PC-3 (cell line): ENCODE results near the gene MTG1. TPM values are rescaled to one million over a fixed set of nuclear protein-coding genes. Genes with fewer than 3 reads are reported as not detected.

Source experiments
- ATAC-seq: fragments of 200-7000 bp; cut with Tn5 transposase; 2 replicates; pipeline ENCODE4 v1.9.1; 2020; ENCODE audit warnings: mild to moderate bottlenecking, moderate library complexity
- Bru-seq: library from RNA; stranded (reverse); fragments of 400-500 nt; gene quantifications from one replicate; lab custom pipeline; 2021; lab: Mats Ljungman, UMichigan
- BruChase-seq, 2 experiments: library from RNA; stranded (reverse); fragments of 400-500 nt; gene quantifications; one replicate each; lab custom pipeline; 2021; lab: Mats Ljungman, UMichigan
- BruUV-seq: library from RNA; stranded (reverse); fragments of 400-500 nt; replicated peaks from 2 replicates; lab custom pipeline; 2021; lab: Mats Ljungman, UMichigan
- CTCF ChIA-PET: fragments of 300-600 bp; sonication (Branson Sonifier 250); formaldehyde crosslinking; loops from one replicate; lab custom pipeline; 2022; ENCODE audit warnings: antibody characterized with exemption; lab: Charles Lee
- POLR2A ChIA-PET: fragments of 300-600 bp; sonication (Branson Sonifier 250); formaldehyde crosslinking; loops from one replicate; lab custom pipeline; 2022; ENCODE audit warnings: antibody characterized with exemption; ENCODE audit not compliant: unreplicated experiment; lab: Charles Lee
- DNase-seq: peaks from one replicate; pipeline ENCODE4 v3.0.0-alpha.2; 2015
- H2AFZ ChIP-seq: fragments of 300-600 bp; sonication (generic); 2 replicates; pipeline ENCODE4 v1.6.0; 2016; ENCODE audit warnings: antibody characterized with exemption, low read length
- H3F3A ChIP-seq: fragments of 300-600 bp; sonication (generic); one replicate; pipeline ENCODE4 v1.6.0; 2017; ENCODE audit warnings: antibody characterized with exemption, low read length, control low read depth, mild to moderate bottlenecking; ENCODE audit not compliant: unreplicated experiment
- H3K27ac ChIP-seq: fragments of 300-600 bp; sonication (generic); 2 replicates; pipeline ENCODE4 v1.5.1; 2016; ENCODE audit warnings: mild to moderate bottlenecking, low read length
- H3K27me3 ChIP-seq: fragments of 300-600 bp; sonication (generic); 2 replicates; pipeline ENCODE4 v1.6.1; 2016; ENCODE audit warnings: low read length, mixed read lengths
- H3K36me3 ChIP-seq: fragments of 300-600 bp; sonication (generic); 2 replicates; pipeline ENCODE4 v1.6.1; 2016; ENCODE audit warnings: low read depth, mixed run types, low read length, mixed read lengths
- H3K4me1 ChIP-seq: fragments of 300-600 bp; sonication (generic); 2 replicates; pipeline ENCODE4 v1.5.1; 2016; ENCODE audit warnings: low read length; ENCODE audit not compliant: insufficient read depth
- H3K4me2 ChIP-seq: fragments of 300-600 bp; sonication (generic); 2 replicates; pipeline ENCODE4 v1.6.0; 2016; ENCODE audit warnings: low read length
- H3K4me3 ChIP-seq: fragments of 300-600 bp; sonication (generic); 2 replicates; pipeline ENCODE4 v1.5.1; 2016; ENCODE audit warnings: mild to moderate bottlenecking, low read length, mixed read lengths
- H3K79me2 ChIP-seq: fragments of 300-600 bp; sonication (generic); 2 replicates; pipeline ENCODE4 v1.6.1; 2017; ENCODE audit warnings: low read length, mixed read lengths
- H3K9ac ChIP-seq: fragments of 300-600 bp; sonication (generic); 2 replicates; pipeline ENCODE4 v1.6.0; 2016; ENCODE audit warnings: mild to moderate bottlenecking, low read length
- H3K9me2 ChIP-seq: fragments of 300-600 bp; sonication (generic); replicated peaks from 2 replicates; pipeline ENCODE4 v1.6.1; 2016; ENCODE audit warnings: mixed run types, low read length, mixed read lengths
- H3K9me3 ChIP-seq: fragments of 300-600 bp; sonication (generic); 2 replicates; pipeline ENCODE4 v1.6.1; 2016; ENCODE audit warnings: low read length, mixed read lengths
- H4K20me1 ChIP-seq: fragments of 300-600 bp; sonication (generic); 2 replicates; pipeline ENCODE4 v1.6.1; 2016; ENCODE audit warnings: low read length, mixed read lengths
- EZH2 ChIP-seq: fragments of 300-600 bp; sonication (generic); IDR thresholded peaks from one replicate; pipeline ENCODE4 v1.6.1; 2017; ENCODE audit warnings: antibody characterized with exemption, mild to moderate bottlenecking, low read length; ENCODE audit not compliant: unreplicated experiment
- EZH2phosphoT487 ChIP-seq: fragments of 300-600 bp; sonication (generic); IDR thresholded peaks from 2 replicates; pipeline ENCODE4 v1.6.1; 2018; ENCODE audit warnings: mild to moderate bottlenecking, antibody characterized with exemption, low read length, borderline replicate concordance
- intact Hi-C: fragments of 100-400 bp; cut with micrococcal nuclease; formaldehyde crosslinking; loops from 2 replicates; pipeline ENCODE4 v1.9.0; 2023
- long read RNA-seq: library from polyadenylated mRNA; unstranded; transcript quantifications from one replicate; pipeline ENCODE4 v2.0.0, GENCODE V29; 2021; ENCODE audit not compliant: unreplicated experiment
- total RNA-seq: library from RNA; depleted of rRNA; stranded (reverse); fragments of >200 nt; gene quantifications from 2 replicates; pipeline ENCODE4 v1.2.3, GENCODE V29; 2014; rRNA removed
- TF ChIP-seq, protein P1 (sequence below): fragments of 300-600 bp; sonication (generic); conservative IDR thresholded peaks from 2 replicates; pipeline ENCODE4 v1.5.1; 2017; ENCODE audit warnings: antibody characterized with exemption, low read depth, mild to moderate bottlenecking, low read length

MTG1 gene, protein sequence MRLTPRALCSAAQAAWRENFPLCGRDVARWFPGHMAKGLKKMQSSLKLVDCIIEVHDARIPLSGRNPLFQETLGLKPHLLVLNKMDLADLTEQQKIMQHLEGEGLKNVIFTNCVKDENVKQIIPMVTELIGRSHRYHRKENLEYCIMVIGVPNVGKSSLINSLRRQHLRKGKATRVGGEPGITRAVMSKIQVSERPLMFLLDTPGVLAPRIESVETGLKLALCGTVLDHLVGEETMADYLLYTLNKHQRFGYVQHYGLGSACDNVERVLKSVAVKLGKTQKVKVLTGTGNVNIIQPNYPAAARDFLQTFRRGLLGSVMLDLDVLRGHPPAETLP
- total RNA-seq (38.8 and 39.4 TPM in 2 replicates), Bru-seq, nascent RNA (percentile 83 among the genes with signal in this experiment), BruChase-seq, experiment 1, labeled RNA remaining after a 6-hour chase (percentile 85 among the genes with signal in this experiment), BruChase-seq, experiment 2, labeled RNA remaining after a 2-hour chase (percentile 91 among the genes with signal in this experiment)
- long read RNA-seq, transcript MTG1-201 (11 exons, 1,560 nt): minor isoform, 20 of 118 reads
- long read RNA-seq, transcript MTG1-208 (6 exons, 693 nt): minor isoform, 17 of 118 reads
- long read RNA-seq, transcript MTG1-203 (10 exons, 2,730 nt): major isoform, 24 of 118 reads
- long read RNA-seq, partial matches to known transcripts: 19 of 118 reads
- long read RNA-seq, other reads (novel, unspliced or antisense): 36 of 118 reads

DNA sequence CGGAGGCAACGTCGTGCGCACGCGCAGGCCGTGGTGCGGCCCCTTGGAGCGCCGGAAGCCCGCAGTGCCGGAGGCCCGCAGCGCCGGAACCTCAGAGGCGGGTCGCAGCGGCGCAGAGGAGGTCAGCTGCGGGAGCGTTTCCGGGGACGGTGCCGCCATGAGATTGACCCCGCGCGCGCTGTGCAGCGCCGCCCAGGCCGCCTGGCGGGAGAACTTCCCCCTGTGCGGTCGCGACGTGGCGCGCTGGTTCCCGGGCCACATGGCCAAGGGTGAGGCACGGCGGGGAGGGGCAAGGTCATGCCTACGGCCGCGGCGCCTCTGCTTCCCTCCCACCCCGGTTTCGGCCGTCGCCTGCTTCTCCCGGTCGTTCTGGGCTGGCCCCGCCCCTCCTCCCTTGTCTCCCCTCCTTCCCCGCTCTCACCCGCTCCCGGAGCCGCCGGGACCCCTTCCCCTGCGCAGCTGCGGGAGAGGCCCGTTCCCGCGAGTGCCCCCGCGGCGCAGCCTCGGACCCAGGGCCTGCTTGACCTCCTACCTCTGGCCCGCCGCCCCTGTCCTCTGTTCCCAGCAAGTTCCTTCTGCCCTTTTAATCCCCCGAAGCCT lies at the start of gene MTG1:
Gene MTG1, plus strand, starts transcription at position 94 of the 600 bp plus-strand sequence. Its CDS starts 64 bp downstream, at position 158.
- H4K20me1 ChIP-seq: no peaks in the 10 kb centered on the region
- peak within 1 kb of the TSS; percentile 100 for H3K4me2 ChIP-seq
- peak within 1 kb of the TSS; percentile 100 for H3K9ac ChIP-seq
- H3K79me2 ChIP-seq: peaks cover 36% of the 10 kb centered on the region
- H3K4me3 ChIP-seq: peak within 1 kb of the TSS; percentile 96
- H3K36me3 ChIP-seq: peaks cover 10% of the 10 kb centered on the region
- peak; percentile 93 for DNase-seq
- peak; percentile 87 for ATAC-seq
- H2AFZ ChIP-seq: peak within 1 kb of the TSS; percentile 78
- intact Hi-C loops: no loop called here
- peaks cover 25% of the 10 kb centered on the region for H3K4me1 ChIP-seq
- H3F3A ChIP-seq: no peaks in the 10 kb centered on the region
- TF ChIP-seq EZH2: no peak
- no peak for TF ChIP-seq EZH2phosphoT487
- TF ChIP-seq, protein P1, sequence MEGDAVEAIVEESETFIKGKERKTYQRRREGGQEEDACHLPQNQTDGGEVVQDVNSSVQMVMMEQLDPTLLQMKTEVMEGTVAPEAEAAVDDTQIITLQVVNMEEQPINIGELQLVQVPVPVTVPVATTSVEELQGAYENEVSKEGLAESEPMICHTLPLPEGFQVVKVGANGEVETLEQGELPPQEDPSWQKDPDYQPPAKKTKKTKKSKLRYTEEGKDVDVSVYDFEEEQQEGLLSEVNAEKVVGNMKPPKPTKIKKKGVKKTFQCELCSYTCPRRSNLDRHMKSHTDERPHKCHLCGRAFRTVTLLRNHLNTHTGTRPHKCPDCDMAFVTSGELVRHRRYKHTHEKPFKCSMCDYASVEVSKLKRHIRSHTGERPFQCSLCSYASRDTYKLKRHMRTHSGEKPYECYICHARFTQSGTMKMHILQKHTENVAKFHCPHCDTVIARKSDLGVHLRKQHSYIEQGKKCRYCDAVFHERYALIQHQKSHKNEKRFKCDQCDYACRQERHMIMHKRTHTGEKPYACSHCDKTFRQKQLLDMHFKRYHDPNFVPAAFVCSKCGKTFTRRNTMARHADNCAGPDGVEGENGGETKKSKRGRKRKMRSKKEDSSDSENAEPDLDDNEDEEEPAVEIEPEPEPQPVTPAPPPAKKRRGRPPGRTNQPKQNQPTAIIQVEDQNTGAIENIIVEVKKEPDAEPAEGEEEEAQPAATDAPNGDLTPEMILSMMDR: no peak
- CTCF ChIA-PET: no interaction called here
- H3K27ac ChIP-seq: peak within 1 kb of the TSS; percentile 76
- H3K27me3 ChIP-seq: no peaks in the 10 kb centered on the region
- no TSS peak for BruUV-seq
- no peaks in the 10 kb centered on the region for H3K9me3 ChIP-seq
- POLR2A ChIA-PET: no interaction called here
- H3K9me2 ChIP-seq: no peaks in the 10 kb centered on the region

DNA sequence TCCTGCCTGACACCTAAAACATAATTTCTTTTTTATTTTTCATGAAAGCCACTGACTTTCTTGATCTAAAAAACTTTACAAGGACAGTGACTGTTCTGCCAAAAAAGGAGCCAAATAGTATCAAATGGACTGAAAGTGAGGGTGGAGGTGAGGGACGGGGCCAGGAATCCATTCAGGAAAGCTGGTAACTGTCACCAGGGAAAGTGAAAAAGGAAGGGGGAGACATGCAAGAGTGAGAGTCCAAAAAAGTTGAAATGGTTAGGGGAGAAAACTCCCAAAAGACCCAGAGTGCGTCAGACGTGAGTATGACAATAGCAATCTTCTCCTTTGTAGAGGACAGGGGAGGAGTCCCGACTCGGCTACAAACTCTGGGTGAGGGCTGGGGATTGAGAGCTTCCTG lies 49.7 kb upstream of the MTG1 start:
- no peak for ATAC-seq
- H3F3A ChIP-seq: no peaks in the 10 kb centered on the region
- TF ChIP-seq, protein P1: no peak
- TF ChIP-seq EZH2: no peak
- no peak for TF ChIP-seq EZH2phosphoT487
- CTCF ChIA-PET: interaction anchor here (0.6 kb wide), 1 partner anchor 15 kb away, joined by 4 read pairs; no protein-coding TSS in a partner anchor
- H3K4me2 ChIP-seq: no peak overlapping the region
- H3K4me3 ChIP-seq: no peak overlapping the region
- no peak overlapping the region for H2AFZ ChIP-seq
- intact Hi-C loops: no loop called here
- H3K9me2 ChIP-seq: no peaks in the 10 kb centered on the region
- POLR2A ChIA-PET: interaction anchor here (0.7 kb wide), 1 partner anchor 13 kb away, joined by 3 read pairs; no protein-coding TSS in a partner anchor
- no peak for DNase-seq
- no peaks in the 10 kb centered on the region for H3K36me3 ChIP-seq
- H3K27me3 ChIP-seq: no peaks in the 10 kb centered on the region
- peaks cover 5% of the 10 kb centered on the region; the same call in 1 of the 2 replicates for H3K4me1 ChIP-seq
- no peak overlapping the region for H3K9ac ChIP-seq
- H3K9me3 ChIP-seq: no peaks in the 10 kb centered on the region
- BruUV-seq: no TSS peak
- no peaks in the 10 kb centered on the region for H4K20me1 ChIP-seq
- H3K27ac ChIP-seq: no peak overlapping the region
- H3K79me2 ChIP-seq: no peaks in the 10 kb centered on the region
